Measurements from ENCODE around the gene SHISA8.

The SHISA8 gene

DNA sequence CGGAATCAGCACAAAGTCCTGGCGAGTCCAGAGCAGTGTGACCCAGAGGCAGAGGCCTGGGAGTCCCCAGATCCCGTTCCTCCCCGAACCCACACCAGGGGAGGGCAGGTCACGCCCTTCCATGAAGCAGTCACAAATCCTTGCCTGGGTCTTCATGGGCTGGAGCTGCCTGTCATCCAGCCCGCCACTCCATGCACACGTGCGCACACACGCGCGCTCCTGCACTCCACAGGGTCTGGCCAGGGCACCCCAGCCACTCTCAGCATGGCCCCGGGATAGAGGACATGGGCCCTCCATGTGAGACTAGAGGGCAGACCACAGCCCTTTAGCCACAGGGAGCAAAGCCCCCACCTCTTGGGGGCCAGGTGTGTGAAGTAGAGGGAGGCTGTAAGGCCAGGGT is 17.5 kb upstream of the SHISA8 start:
- no peak overlapping the region for H3K4me2 ChIP-seq (ENCODE audit: insufficient read depth, low read length)
- no peak overlapping the region for H3K9ac ChIP-seq (ENCODE audit: low read depth, low read length)
- no peak overlapping the region for H2AFZ ChIP-seq (ENCODE audit: low read depth, low read length)
- H3K36me3 ChIP-seq (ENCODE audit: insufficient read depth, low read length) = peaks cover 56% of the 10 kb centered on the region
- H3K27ac ChIP-seq (ENCODE audit: low read length) = no peak overlapping the region
- H3K4me3 ChIP-seq (ENCODE audit: low read depth in 1 of 2, low read length in 2 of 2) = no peak overlapping the region
- DNase-seq = no peak
- no peaks in the 10 kb centered on the region for H3K4me1 ChIP-seq (ENCODE audit: insufficient read depth, low read length)
- no peaks in the 10 kb centered on the region for H3K9me3 ChIP-seq (ENCODE audit: insufficient read depth, low read length, severe bottlenecking)
- peaks cover 11% of the 10 kb centered on the region; the same call in 1 of the 2 replicates for H3K79me2 ChIP-seq (ENCODE audit: insufficient read depth, low read length)
- ATAC-seq (ENCODE audit: insufficient read depth, low read depth) = no peak
- TF ChIP-seq EZH2 (IDR thresholded peaks at IDR 0.05; ENCODE audit: borderline replicate concordance, low read depth, low read length, severe bottlenecking) = no peak
- TF ChIP-seq, protein P1, sequence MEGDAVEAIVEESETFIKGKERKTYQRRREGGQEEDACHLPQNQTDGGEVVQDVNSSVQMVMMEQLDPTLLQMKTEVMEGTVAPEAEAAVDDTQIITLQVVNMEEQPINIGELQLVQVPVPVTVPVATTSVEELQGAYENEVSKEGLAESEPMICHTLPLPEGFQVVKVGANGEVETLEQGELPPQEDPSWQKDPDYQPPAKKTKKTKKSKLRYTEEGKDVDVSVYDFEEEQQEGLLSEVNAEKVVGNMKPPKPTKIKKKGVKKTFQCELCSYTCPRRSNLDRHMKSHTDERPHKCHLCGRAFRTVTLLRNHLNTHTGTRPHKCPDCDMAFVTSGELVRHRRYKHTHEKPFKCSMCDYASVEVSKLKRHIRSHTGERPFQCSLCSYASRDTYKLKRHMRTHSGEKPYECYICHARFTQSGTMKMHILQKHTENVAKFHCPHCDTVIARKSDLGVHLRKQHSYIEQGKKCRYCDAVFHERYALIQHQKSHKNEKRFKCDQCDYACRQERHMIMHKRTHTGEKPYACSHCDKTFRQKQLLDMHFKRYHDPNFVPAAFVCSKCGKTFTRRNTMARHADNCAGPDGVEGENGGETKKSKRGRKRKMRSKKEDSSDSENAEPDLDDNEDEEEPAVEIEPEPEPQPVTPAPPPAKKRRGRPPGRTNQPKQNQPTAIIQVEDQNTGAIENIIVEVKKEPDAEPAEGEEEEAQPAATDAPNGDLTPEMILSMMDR (IDR thresholded peaks at IDR 0.05; ENCODE audit: borderline replicate concordance, extremely low read depth, low read length, poor library complexity, severe bottlenecking) = no peak
- no peaks in the 10 kb centered on the region for H3K27me3 ChIP-seq (ENCODE audit: insufficient read depth, low read length, poor library complexity)
- H4K20me1 ChIP-seq (ENCODE audit: insufficient read depth, low read length) = peaks cover 55% of the 10 kb centered on the region

DNA sequence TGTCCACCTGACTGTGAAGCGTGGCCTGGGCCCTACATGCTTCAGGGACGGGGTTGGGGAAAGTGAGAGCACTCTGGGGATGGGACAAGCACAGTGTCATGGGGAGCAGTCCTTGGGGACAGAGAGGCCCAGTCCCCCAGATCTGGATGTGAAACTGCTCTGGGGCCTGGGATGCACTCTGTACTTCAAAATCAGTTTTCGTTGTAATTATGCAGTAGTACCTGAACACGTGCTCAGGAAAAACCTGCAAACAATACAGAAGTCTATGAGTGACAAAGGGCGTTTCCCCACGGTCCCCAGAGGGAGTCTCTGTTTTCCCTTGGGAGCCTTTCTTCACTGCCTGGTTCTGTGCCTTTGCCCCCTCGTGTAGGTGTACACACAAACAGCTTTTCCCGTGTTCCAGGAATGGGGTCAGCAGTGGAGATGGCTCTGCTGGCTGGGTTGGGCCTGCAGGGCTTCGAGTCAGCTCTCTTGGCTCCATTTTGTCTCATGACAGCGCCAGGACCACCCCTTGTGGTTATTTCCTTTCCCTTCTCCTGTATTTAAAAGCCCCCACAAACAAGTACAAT is 16.9 kb upstream of the SHISA8 start:
- DNase-seq (no peak), ATAC-seq (ENCODE audit: insufficient read depth, low read depth) (no peak)
- Histone ChIP-seq H4K20me1 (ENCODE audit: insufficient read depth, low read length) (peaks cover 55% of the 10 kb centered on the region), H3K4me1 (ENCODE audit: insufficient read depth, low read length) (no peaks in the 10 kb centered on the region), H3K27ac (ENCODE audit: low read length) (no peak overlapping the region), H3K9ac (ENCODE audit: low read depth, low read length) (no peak overlapping the region), H2AFZ (ENCODE audit: low read depth, low read length) (no peak overlapping the region), H3K27me3 (ENCODE audit: insufficient read depth, low read length, poor library complexity) (no peaks in the 10 kb centered on the region), H3K79me2 (ENCODE audit: insufficient read depth, low read length) (peaks cover 9% of the 10 kb centered on the region; the same call in 1 of the 2 replicates), H3K4me3 (ENCODE audit: low read depth in 1 of 2, low read length in 2 of 2) (no peak overlapping the region), H3K4me2 (ENCODE audit: insufficient read depth, low read length) (no peak overlapping the region), H3K9me3 (ENCODE audit: insufficient read depth, low read length, severe bottlenecking) (no peaks in the 10 kb centered on the region), H3K36me3 (ENCODE audit: insufficient read depth, low read length) (peaks cover 50% of the 10 kb centered on the region)
- TF ChIP-seq, protein P1 (IDR thresholded peaks at IDR 0.05; ENCODE audit: borderline replicate concordance, extremely low read depth, low read length, poor library complexity, severe bottlenecking) = no peak
- TF ChIP-seq EZH2 (IDR thresholded peaks at IDR 0.05; ENCODE audit: borderline replicate concordance, low read depth, low read length, severe bottlenecking) = no peak

DNA sequence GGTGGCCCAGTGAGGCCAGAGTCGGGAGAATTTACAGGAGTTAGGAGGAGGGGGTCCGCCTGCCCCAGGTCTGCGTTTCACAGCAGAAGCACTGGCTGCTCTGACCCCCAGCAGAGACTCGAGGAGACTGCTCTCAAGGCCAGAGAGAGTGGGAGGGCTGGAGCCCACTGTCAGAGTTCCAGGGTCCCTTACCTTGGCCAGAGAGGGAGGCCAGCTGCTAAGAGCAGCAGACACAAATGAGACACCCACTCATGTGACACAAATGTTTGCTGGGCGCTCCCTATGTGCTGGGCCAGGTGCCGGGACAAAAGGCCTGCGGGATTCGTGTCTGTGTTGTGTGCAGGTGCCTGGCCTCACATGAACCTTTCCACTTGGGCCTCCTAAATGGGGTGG is 14.5 kb upstream of the SHISA8 start:
- no peak for TF ChIP-seq EZH2 (IDR thresholded peaks at IDR 0.05; ENCODE audit: borderline replicate concordance, low read depth, low read length, severe bottlenecking)
- TF ChIP-seq, protein P1 (IDR thresholded peaks at IDR 0.05; ENCODE audit: borderline replicate concordance, extremely low read depth, low read length, poor library complexity, severe bottlenecking) = no peak
- no peaks in the 10 kb centered on the region for H3K27me3 ChIP-seq (ENCODE audit: insufficient read depth, low read length, poor library complexity)
- no peaks in the 10 kb centered on the region for H3K4me1 ChIP-seq (ENCODE audit: insufficient read depth, low read length)
- H3K9ac ChIP-seq (ENCODE audit: low read depth, low read length) = no peak overlapping the region
- ATAC-seq (ENCODE audit: insufficient read depth, low read depth) (no peak), DNase-seq (no peak)
- H4K20me1 ChIP-seq (ENCODE audit: insufficient read depth, low read length) = peaks cover 38% of the 10 kb centered on the region
- peaks cover 35% of the 10 kb centered on the region for H3K36me3 ChIP-seq (ENCODE audit: insufficient read depth, low read length)
- no peak overlapping the region for H2AFZ ChIP-seq (ENCODE audit: low read depth, low read length)
- H3K4me2 ChIP-seq (ENCODE audit: insufficient read depth, low read length) = no peak overlapping the region
- no peak overlapping the region for H3K27ac ChIP-seq (ENCODE audit: low read length)
- H3K9me3 ChIP-seq (ENCODE audit: insufficient read depth, low read length, severe bottlenecking) = no peaks in the 10 kb centered on the region
- no peak overlapping the region for H3K4me3 ChIP-seq (ENCODE audit: low read depth in 1 of 2, low read length in 2 of 2)
- H3K79me2 ChIP-seq (ENCODE audit: insufficient read depth, low read length) = 0 out of 2 replicates have a peak, but pooled peaks cover 2% of the 10 kb centered on the region

All from DND-41 (cell line).